ENCODE measurements around the gene SLC47A1.

SLC47A1 gene

DNA sequence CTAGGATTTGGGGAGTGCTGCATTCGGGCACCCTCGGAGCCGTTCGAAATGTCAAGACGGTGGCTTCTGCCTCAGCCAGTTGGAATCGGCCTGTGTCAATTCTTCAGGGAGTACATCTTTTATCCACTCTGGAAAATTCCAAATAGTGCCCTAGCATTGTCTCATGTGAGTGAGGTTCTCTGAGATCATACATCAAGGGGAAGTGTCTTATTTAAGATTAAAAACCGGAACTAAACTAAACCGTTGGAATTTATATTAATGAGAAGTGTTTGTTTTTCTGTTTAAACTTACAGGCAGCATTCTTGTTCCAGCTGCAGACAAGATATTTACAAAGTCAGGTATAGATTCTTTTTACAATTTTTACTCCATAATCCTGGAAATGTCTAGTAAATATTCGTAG, 56.8 kb downstream of the SLC47A1 start:
- in situ Hi-C loops (cut with MboI; ENCODE audit: low sequenced_read_pairs) = no loop called here

DNA sequence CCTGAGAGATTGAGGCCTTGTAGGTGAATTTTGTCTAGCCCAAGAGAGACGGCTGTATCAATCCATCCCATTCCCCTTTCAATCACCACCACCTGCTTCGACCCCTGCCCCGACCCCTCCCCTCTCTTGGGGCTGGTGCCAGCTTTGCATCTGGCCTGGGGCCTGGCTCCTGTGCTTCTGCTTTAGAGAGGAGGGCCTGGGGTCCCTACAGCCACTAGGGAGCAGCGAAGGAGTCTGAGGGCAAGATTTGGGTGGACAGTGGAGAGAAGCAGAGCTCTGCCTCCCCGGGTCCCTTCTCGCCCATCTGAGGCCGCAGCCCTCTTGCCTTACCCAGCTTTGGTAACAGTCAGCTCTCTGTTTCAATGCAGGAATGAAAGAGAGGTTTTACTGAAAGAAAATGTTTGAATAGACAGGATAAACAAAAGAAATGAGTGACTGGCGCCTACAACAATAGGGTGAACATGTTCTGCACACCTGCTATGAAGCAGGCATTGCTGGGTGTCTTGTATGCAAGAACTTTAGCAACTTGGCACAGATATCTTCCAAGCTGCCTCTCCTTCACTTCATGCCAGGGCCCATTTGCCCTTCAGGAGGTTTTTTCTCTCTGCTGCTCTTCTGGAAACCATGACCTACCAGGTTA, 57.4 kb downstream of the SLC47A1 start:
- in situ Hi-C loops (cut with MboI; ENCODE audit: low sequenced_read_pairs) = no loop called here

DNA sequence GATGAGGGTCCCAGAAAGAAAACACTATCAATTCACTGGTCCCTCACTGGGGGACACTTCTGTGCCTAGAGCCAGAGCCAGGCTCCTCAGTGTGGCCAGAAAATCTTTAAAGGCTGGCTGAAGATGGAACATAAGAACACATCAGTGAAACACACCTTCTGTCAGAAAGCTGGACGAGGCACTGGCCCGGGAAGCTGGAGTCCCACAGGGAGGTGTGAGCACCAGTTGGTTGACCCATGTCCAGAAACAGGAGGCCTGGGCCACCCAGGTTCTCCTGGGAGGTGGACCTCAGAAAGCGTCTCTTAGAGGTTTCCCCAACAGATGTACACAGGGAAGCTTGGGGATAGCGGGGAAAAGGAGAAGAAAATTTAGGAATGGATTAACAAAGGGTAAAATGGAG, 58.7 kb downstream of the SLC47A1 start:
- in situ Hi-C loops (cut with MboI; ENCODE audit: low sequenced_read_pairs) = no loop called here

DNA sequence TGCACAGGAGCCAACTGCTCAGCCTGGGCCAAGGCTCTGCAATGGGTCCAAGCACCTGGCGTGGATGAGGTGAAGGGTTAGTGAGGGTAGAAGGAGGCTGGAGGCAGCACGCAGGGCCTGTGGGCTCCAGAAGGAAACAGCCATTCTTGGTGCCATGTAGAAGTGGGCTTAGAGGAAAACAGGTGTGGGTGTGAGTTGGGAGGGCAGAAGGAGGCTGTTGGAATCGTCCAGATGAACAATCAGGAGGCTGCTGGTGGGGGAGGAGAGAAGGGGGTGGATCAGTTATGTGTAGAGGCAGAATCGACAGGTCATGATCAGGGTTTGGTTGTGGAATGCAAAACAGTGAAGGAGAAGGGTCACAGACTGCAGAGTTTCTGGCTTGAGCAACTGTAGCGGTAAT, 63.2 kb downstream of the SLC47A1 start:
- in situ Hi-C loops (cut with MboI; ENCODE audit: low sequenced_read_pairs) = no loop called here

DNA sequence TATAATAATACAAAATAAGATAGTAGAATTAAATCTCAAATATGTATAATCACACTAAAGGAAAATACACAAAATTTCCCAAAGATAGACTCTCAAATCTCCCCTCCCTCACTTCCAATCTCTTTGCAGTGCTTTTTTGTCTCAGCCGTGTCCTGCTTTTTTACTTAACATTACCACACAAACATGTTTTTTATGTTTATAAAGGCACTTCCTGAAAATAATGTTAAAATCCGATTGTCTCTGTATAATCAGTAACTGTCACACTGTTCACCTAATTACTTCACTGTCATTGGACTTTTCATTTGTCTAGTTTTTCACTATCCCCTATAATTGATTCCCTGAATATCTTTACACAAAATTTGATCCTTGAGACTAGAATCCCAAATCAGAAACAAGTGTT, 76.7 kb downstream of the SLC47A1 start:
- in situ Hi-C loops (cut with MboI; ENCODE audit: low sequenced_read_pairs) = no loop called here

DNA sequence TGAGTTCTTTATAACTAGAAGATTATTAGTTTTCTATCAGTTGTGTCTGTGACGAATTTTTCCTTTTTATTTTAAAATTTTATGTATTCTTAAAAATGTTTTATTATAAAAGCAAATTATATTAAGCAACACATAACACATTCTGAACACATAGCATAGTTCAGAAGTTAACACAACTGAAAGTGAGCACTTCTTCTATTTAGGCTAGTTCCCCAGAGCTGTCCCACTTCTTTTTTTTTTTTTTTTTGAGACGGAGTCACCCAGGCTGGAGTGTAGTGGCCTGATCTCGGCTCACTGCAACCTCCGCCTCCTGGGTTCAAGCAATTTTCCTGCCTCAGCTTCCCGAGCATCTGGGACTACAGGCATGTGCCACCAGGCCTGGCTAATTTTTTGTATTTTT, 77.2 kb downstream of the SLC47A1 start:
- in situ Hi-C loops (cut with MboI; ENCODE audit: low sequenced_read_pairs) = no loop called here

DNA sequence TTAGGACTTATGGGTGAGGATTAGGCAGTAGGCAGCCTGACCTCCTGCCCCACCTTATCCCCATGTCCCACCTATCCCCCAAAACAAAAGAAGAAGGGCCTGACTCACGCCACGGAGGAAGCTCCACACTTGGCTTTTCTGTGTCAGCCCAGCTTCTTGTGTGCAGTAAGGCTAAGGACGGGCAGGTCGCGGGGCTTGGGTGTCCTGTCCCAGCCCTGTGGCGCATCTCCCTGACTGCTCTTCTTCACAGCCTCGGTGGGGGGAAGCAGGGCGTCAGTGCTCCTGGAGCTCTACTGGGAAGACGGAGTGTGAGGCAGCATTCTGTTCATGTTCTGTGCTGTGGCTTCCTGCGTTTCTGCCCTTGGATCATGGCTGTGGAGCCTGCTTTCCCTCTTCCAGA, 80.3 kb downstream of the SLC47A1 start:
- in situ Hi-C loops (cut with MboI; ENCODE audit: low sequenced_read_pairs) = no loop called here

DNA sequence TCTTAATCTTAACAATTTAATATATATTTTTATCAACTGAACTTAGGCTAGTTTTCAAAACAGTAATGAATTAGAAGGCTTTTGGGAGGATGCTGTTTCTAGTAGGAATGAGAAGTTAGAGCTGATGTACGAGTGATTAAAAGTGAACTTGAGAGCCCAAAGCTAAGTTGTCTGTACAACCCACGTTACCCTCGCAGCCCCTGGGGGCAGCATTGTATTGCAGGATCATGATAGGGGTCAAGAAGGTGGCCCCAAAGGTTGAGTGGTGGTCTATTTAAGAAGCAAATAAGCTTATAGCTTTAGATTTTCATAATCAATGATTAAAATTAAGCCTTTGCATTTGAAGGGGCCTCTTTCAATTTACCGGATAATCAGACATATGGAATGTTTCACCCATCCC, 81.2 kb downstream of the SLC47A1 start:
- in situ Hi-C loops (cut with MboI; ENCODE audit: low sequenced_read_pairs) = no loop called here

DNA sequence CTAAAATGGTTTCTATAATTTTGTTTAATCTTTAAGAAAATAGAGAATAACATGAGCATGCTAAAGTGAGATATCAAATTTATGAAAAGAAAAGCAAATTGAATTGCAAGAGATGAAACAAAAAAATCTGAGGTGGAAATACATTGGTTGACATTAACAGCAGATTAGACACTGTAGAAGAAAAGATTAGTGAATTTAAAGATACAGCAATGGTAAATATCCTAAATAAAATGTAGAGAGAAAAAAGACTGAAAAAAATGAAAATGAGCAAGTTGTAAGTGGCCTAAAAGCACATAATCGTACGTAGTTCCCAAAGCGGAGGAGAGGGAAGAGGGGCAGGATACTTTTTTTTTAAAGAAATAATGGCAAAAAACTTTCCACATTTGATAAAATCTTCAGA, 84.4 kb downstream of the SLC47A1 start:
- in situ Hi-C loops (cut with MboI; ENCODE audit: low sequenced_read_pairs) = no loop called here

DNA sequence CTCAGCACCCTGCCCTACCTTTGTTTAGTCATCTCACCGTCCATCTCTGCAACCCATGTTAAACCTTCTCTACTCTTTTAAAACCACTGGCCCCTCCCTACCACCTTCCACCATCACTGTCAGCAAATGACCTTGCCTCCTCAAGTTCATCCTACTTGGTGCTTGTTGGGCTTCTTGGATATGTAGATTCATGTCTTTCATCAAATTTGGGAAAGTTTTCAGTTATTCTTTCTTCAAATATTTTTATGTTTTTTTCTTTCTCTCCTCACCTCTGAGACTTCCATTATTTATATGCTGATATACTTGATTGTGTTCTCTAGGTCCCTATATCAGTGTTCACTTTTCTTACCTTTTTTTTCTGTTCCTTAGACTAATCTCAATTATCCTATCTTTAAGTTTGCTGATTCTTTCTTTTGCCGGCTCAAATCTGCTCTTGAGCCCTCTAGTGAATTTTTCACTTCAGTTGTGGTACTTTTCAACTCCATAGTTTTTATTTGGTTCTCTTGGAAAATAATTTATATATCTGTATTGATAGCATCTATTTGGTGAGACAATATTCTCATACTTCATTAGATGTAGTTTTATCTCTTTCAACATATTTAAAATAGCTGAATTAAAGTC, 86.2 kb downstream of the SLC47A1 start:
- in situ Hi-C loops (cut with MboI; ENCODE audit: low sequenced_read_pairs) = no loop called here

DNA sequence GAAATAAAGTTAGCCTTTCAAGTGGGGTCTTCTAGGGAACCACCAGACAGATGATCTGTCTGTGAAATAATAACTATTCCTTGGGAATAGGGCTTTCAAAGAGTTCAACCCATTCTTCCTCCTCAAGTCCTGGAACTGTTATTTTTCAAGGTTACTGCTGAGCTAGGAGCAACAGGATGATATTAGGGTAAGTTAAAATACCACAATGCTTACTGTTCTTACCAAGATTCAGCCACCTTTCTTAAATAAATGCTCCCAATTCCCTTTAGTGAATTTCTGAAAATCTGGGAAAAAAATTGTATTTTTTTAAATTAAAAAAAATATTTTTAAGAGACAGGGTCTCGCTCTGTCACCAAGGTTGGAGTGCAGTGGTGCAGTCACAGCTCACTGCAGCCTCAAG, 88.0 kb downstream of the SLC47A1 start:
- in situ Hi-C loops (cut with MboI; ENCODE audit: low sequenced_read_pairs) = no loop called here

DNA sequence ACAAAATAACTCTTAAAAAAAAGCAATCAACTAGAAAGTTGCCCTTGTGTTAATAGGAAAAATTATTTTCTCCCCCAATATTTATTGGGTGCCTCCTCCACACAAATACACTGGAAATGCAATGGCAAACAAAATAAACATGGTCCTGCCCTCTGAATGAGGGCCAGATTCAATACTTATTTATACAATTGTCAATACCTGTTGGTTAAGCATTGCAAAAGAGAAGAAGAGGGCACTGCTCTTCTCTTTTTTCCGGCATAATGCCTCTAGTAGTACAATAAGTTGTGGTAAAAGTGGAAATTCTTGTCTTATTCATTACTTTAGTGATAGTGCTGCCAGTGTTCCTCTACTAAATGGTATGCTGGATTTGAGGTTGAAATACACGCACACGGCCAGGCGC, 92.4 kb downstream of the SLC47A1 start:
- in situ Hi-C loops (cut with MboI; ENCODE audit: low sequenced_read_pairs) = loop anchor here (25.0 kb wide), 1 partner anchor 114 kb away; no protein-coding TSS in a partner anchor
